Panc1 (cell line): ENCODE measurements around the gene GNAQ.

Experiments
- CTCF ChIP-seq: fragments of 450-650 bp; IDR thresholded peaks from 2 replicates; pipeline ENCODE4 v1.5.1; 2017; ENCODE audit warnings: mild to moderate bottlenecking
- TF ChIP-seq, protein P1 (sequence below), 2 experiments: IDR thresholded peaks; 2 replicates each; pipeline ENCODE4 v1.6.1; 2011 to 2012; ENCODE audit warnings: low read depth in 2 of 2, control low read depth in 1 of 2, low read length in 1 of 2, mild to moderate bottlenecking in 1 of 2, moderate library complexity in 1 of 2; ENCODE audit not compliant: insufficient read depth in 1 of 2

DNA sequence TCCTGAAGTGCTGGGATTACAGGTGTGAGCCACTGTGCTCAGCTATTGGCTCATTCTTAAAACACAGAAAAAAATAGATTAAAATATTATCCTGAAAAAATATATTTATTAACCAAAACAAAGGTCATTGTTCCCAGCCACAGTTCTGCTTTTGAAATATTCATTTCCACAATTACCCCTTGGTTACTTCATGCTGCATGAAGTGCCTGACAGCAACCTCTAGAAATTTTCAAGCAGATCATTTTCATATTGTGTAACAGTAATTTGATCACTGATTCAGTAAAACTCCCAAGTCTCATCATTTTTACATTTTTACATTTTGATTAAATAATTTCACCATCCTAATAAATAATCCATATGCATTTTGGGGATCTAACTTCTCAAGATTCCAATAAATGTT, 18.8 kb upstream of the GNAQ start:
- no peak for TF ChIP-seq CTCF
- TF ChIP-seq, protein P1, sequence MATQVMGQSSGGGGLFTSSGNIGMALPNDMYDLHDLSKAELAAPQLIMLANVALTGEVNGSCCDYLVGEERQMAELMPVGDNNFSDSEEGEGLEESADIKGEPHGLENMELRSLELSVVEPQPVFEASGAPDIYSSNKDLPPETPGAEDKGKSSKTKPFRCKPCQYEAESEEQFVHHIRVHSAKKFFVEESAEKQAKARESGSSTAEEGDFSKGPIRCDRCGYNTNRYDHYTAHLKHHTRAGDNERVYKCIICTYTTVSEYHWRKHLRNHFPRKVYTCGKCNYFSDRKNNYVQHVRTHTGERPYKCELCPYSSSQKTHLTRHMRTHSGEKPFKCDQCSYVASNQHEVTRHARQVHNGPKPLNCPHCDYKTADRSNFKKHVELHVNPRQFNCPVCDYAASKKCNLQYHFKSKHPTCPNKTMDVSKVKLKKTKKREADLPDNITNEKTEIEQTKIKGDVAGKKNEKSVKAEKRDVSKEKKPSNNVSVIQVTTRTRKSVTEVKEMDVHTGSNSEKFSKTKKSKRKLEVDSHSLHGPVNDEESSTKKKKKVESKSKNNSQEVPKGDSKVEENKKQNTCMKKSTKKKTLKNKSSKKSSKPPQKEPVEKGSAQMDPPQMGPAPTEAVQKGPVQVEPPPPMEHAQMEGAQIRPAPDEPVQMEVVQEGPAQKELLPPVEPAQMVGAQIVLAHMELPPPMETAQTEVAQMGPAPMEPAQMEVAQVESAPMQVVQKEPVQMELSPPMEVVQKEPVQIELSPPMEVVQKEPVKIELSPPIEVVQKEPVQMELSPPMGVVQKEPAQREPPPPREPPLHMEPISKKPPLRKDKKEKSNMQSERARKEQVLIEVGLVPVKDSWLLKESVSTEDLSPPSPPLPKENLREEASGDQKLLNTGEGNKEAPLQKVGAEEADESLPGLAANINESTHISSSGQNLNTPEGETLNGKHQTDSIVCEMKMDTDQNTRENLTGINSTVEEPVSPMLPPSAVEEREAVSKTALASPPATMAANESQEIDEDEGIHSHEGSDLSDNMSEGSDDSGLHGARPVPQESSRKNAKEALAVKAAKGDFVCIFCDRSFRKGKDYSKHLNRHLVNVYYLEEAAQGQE (IDR thresholded peaks at IDR 0.05; ENCODE audit: insufficient read depth in 1 of 2, low read depth in 2 of 2, low read length in 1 of 2): no peak
